Measurements from ENCODE around the gene SYTL5.

The SYTL5 gene

DNA sequence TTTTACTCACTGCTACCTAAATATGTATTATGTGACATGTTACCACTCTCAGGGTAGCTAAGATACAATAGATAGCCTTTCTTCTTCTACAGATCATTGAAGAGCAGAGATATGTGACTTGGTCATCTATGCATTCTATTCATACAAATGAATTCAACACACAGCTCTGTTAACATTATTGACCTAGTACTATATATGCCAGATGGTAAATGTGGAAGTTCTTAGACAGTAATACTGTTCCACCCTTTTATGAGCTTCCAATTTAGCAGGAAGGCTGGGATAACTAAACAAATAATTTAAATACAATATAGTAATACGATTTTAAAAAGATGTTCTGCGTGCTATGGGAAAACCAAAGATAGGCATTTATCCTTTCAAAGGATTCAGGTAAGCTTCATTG lies 76.0 kb downstream of the SYTL5 start:
- H2BK15ac ChIP-seq (ENCODE audit: low read depth, poor library complexity, severe bottlenecking), result no peak overlapping the region
- H3K23ac ChIP-seq (ENCODE audit: low read length in 2 of 2), result no peak overlapping the region
- no peak overlapping the region for H2AFZ ChIP-seq (ENCODE audit: low read depth, low read length)
- H2BK120ac ChIP-seq (ENCODE audit: low read depth, low read length), result no peak overlapping the region
- no peak for DNase-seq
- H3K18ac ChIP-seq (ENCODE audit: low read depth in 1 of 2, low read length in 2 of 2), result no peak overlapping the region
- no peaks in the 10 kb centered on the region for H3K4me1 ChIP-seq (ENCODE audit: control insufficient read depth, insufficient read depth, low read depth, low read length)
- no peak overlapping the region for H4K91ac ChIP-seq (ENCODE audit: low read length)
- no peak overlapping the region for H2BK12ac ChIP-seq (ENCODE audit: low read length in 2 of 2)
- no peaks in the 10 kb centered on the region for H3K9me3 ChIP-seq (ENCODE audit: control insufficient read depth, low read length)
- no peak overlapping the region for H2BK5ac ChIP-seq (ENCODE audit: low read depth, low read length, poor library complexity, severe bottlenecking)
- no peak overlapping the region for H4K8ac ChIP-seq (ENCODE audit: low read length)
- WGBS, result 93% methylated on average over 2 of the region's 2 CpGs
- no peak overlapping the region for H2AK5ac ChIP-seq (ENCODE audit: low read length, severe bottlenecking)
- H3K9ac ChIP-seq (ENCODE audit: low read length), result no peak overlapping the region
- H3K4ac ChIP-seq (ENCODE audit: low read depth in 1 of 2, low read length in 2 of 2), result no peak overlapping the region
- peaks cover 0 to 15% of the 10 kb centered on the region in 2 experiments for H3K27me3 ChIP-seq (ENCODE audit: control insufficient read depth in 1 of 2, insufficient read depth in 1 of 2, low read length in 2 of 2)
- no peak overlapping the region for H3K4me3 ChIP-seq (ENCODE audit: insufficient read depth in 1 of 2, low read depth in 1 of 2, low read length in 2 of 2)
- no peaks in the 10 kb centered on the region for H3K79me1 ChIP-seq (replicated peaks; ENCODE audit: low read length, poor library complexity, severe bottlenecking)
- H3K27ac ChIP-seq (ENCODE audit: low read length, poor library complexity, severe bottlenecking), result no peak overlapping the region
- no peak overlapping the region for H3K4me2 ChIP-seq (ENCODE audit: low read length, poor library complexity, severe bottlenecking)
- H3K14ac ChIP-seq (ENCODE audit: low read length in 2 of 2), result no peak overlapping the region
- no peaks in the 10 kb centered on the region for H3K36me3 ChIP-seq (ENCODE audit: control insufficient read depth in 1 of 2, insufficient read depth in 2 of 2, low read depth in 1 of 2, low read length in 2 of 2)

DNA sequence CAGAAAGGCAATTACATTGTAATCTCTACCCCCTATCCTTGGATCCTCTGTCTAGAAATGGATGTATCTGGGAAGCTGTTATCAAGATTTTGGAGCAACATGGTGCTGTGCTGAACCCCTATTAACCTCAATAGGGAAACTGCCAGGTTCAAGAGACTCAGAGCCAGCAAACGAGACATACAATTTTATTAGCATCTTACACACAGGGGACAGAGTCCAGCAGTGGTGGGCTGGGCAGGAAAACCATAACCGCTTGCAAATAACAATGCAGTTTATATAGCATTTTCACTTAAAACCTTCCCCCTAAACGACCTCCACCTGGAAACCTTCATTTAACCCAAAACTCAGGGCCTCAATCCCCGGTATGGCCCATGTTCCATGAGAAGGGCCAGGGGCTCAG lies 79.5 kb downstream of the SYTL5 start:
- Histone ChIP-seq H2BK12ac (ENCODE audit: low read length in 2 of 2) (no peak overlapping the region), H2AFZ (ENCODE audit: low read depth, low read length) (no peak overlapping the region), H3K4me1 (ENCODE audit: control insufficient read depth, insufficient read depth, low read depth, low read length) (no peaks in the 10 kb centered on the region), H2BK5ac (ENCODE audit: low read depth, low read length, poor library complexity, severe bottlenecking) (no peak overlapping the region), H3K23ac (ENCODE audit: low read length in 2 of 2) (no peak overlapping the region), H3K4ac (ENCODE audit: low read depth in 1 of 2, low read length in 2 of 2) (no peak overlapping the region), H3K4me3 (ENCODE audit: insufficient read depth in 1 of 2, low read depth in 1 of 2, low read length in 2 of 2) (no peak overlapping the region), H3K27ac (ENCODE audit: low read length, poor library complexity, severe bottlenecking) (no peak overlapping the region), H3K36me3 (ENCODE audit: control insufficient read depth in 1 of 2, insufficient read depth in 2 of 2, low read depth in 1 of 2, low read length in 2 of 2) (no peaks in the 10 kb centered on the region), H2BK120ac (ENCODE audit: low read depth, low read length) (no peak overlapping the region), H2BK15ac (ENCODE audit: low read depth, poor library complexity, severe bottlenecking) (no peak overlapping the region), H2AK5ac (ENCODE audit: low read length, severe bottlenecking) (no peak overlapping the region), H4K8ac (ENCODE audit: low read length) (no peak overlapping the region), H3K27me3 (ENCODE audit: control insufficient read depth in 1 of 2, insufficient read depth in 1 of 2, low read length in 2 of 2) (peaks cover 0 to 6% of the 10 kb centered on the region in 2 experiments), H3K18ac (ENCODE audit: low read depth in 1 of 2, low read length in 2 of 2) (no peak overlapping the region), H3K14ac (ENCODE audit: low read length in 2 of 2) (no peak overlapping the region), H4K91ac (ENCODE audit: low read length) (no peak overlapping the region), H3K9me3 (ENCODE audit: control insufficient read depth, low read length) (no peaks in the 10 kb centered on the region), H3K79me1 (replicated peaks; ENCODE audit: low read length, poor library complexity, severe bottlenecking) (no peaks in the 10 kb centered on the region), H3K9ac (ENCODE audit: low read length) (no peak overlapping the region), H3K4me2 (ENCODE audit: low read length, poor library complexity, severe bottlenecking) (no peak overlapping the region)
- no peak for DNase-seq
- 92% methylated on average over 3 of the region's 4 CpGs for WGBS

DNA sequence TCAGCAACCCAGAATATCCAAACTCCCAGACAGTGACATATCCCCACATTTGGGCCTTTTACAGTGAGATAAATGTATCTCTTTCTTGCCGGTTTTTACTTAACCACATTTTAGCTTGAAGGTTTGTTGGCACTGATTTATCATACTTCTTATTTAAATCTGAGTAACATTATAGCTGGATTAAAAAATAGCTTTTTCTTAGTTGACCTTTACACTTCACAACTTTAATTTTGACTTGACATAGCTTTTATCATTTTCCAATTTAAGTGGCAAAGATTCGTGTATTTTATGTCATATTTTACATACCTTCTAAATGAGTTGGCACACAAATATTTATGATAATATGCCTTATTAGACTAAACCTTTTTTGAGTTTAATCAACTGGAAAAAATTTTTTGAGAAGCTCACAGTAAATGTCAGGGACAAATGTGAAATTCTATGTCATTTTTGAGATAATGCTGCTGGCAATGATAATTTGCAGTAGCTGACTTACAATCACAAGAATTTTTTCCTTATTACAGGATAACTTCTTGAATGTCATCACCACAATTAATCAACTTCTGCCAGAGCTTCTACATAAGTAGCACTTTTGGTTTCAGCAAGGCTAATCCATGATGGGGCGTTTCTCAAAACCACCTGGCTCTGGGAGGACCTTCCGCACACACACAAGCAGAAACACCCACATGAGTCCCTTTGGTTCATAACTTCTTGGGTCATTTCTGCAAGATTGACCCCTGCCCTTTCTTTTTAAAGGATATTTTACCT lies 80.3 kb downstream of the SYTL5 start:
- Histone ChIP-seq H3K27ac (ENCODE audit: low read length, poor library complexity, severe bottlenecking) (no peak overlapping the region), H3K27me3 (ENCODE audit: control insufficient read depth in 1 of 2, insufficient read depth in 1 of 2, low read length in 2 of 2) (peaks cover 0 to 2% of the 10 kb centered on the region in 2 experiments), H2BK5ac (ENCODE audit: low read depth, low read length, poor library complexity, severe bottlenecking) (no peak overlapping the region), H2BK120ac (ENCODE audit: low read depth, low read length) (no peak overlapping the region), H3K18ac (ENCODE audit: low read depth in 1 of 2, low read length in 2 of 2) (no peak overlapping the region), H2BK12ac (ENCODE audit: low read length in 2 of 2) (no peak overlapping the region), H3K14ac (ENCODE audit: low read length in 2 of 2) (no peak overlapping the region), H2AK5ac (ENCODE audit: low read length, severe bottlenecking) (no peak overlapping the region), H3K4me1 (ENCODE audit: control insufficient read depth, insufficient read depth, low read depth, low read length) (no peaks in the 10 kb centered on the region), H3K4me2 (ENCODE audit: low read length, poor library complexity, severe bottlenecking) (no peak overlapping the region), H3K9me3 (ENCODE audit: control insufficient read depth, low read length) (no peaks in the 10 kb centered on the region), H4K8ac (ENCODE audit: low read length) (no peak overlapping the region), H3K23ac (ENCODE audit: low read length in 2 of 2) (no peak overlapping the region), H3K36me3 (ENCODE audit: control insufficient read depth in 1 of 2, insufficient read depth in 2 of 2, low read depth in 1 of 2, low read length in 2 of 2) (no peaks in the 10 kb centered on the region), H2AFZ (ENCODE audit: low read depth, low read length) (no peak overlapping the region), H2BK15ac (ENCODE audit: low read depth, poor library complexity, severe bottlenecking) (no peak overlapping the region), H3K9ac (ENCODE audit: low read length) (no peak overlapping the region), H3K4ac (ENCODE audit: low read depth in 1 of 2, low read length in 2 of 2) (no peak overlapping the region), H3K79me1 (replicated peaks; ENCODE audit: low read length, poor library complexity, severe bottlenecking) (no peaks in the 10 kb centered on the region), H4K91ac (ENCODE audit: low read length) (no peak overlapping the region), H3K4me3 (ENCODE audit: insufficient read depth in 1 of 2, low read depth in 1 of 2, low read length in 2 of 2) (no peak overlapping the region)
- WGBS, result 100% methylated on average over 1 of the region's 4 CpGs
- no peak for DNase-seq

DNA sequence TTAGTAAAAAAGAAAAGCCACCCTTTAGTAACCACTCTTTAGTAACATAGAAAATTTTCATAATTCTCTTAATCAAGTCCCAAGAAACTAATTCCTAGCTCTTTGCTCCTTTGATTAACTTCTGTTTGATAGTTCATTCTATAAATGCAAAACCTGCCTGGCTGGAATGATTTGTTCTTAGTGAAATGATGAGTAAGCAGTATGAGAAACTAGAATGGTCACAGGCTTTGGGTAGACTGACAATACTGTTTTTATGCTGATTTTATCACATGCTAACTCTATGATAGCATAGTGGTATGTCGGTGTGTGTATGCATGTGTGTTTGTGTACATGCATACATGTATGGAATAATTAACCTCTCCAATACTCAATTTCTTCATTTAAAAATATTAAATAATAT lies 81.2 kb downstream of the SYTL5 start:
- no peak overlapping the region for H3K9ac ChIP-seq (ENCODE audit: low read length)
- no peak overlapping the region for H4K8ac ChIP-seq (ENCODE audit: low read length)
- no peak overlapping the region for H3K14ac ChIP-seq (ENCODE audit: low read length in 2 of 2)
- no peak overlapping the region for H3K4me2 ChIP-seq (ENCODE audit: low read length, poor library complexity, severe bottlenecking)
- WGBS, result no CpG with 5 or more reads among the region's 1 CpG
- no peaks in the 10 kb centered on the region for H3K4me1 ChIP-seq (ENCODE audit: control insufficient read depth, insufficient read depth, low read depth, low read length)
- H2BK15ac ChIP-seq (ENCODE audit: low read depth, poor library complexity, severe bottlenecking), result no peak overlapping the region
- no peak overlapping the region for H2AK5ac ChIP-seq (ENCODE audit: low read length, severe bottlenecking)
- H3K9me3 ChIP-seq (ENCODE audit: control insufficient read depth, low read length), result no peaks in the 10 kb centered on the region
- no peak for DNase-seq
- no peak overlapping the region for H3K4me3 ChIP-seq (ENCODE audit: insufficient read depth in 1 of 2, low read depth in 1 of 2, low read length in 2 of 2)
- H2AFZ ChIP-seq (ENCODE audit: low read depth, low read length), result no peak overlapping the region
- H3K36me3 ChIP-seq (ENCODE audit: control insufficient read depth in 1 of 2, insufficient read depth in 2 of 2, low read depth in 1 of 2, low read length in 2 of 2), result peaks cover 0 to 4% of the 10 kb centered on the region in 2 experiments
- no peak overlapping the region for H2BK12ac ChIP-seq (ENCODE audit: low read length in 2 of 2)
- H3K4ac ChIP-seq (ENCODE audit: low read depth in 1 of 2, low read length in 2 of 2), result no peak overlapping the region
- H4K91ac ChIP-seq (ENCODE audit: low read length), result no peak overlapping the region
- no peak overlapping the region for H3K18ac ChIP-seq (ENCODE audit: low read depth in 1 of 2, low read length in 2 of 2)
- no peaks in the 10 kb centered on the region for H3K79me1 ChIP-seq (replicated peaks; ENCODE audit: low read length, poor library complexity, severe bottlenecking)
- no peak overlapping the region for H2BK5ac ChIP-seq (ENCODE audit: low read depth, low read length, poor library complexity, severe bottlenecking)
- no peak overlapping the region for H3K23ac ChIP-seq (ENCODE audit: low read length in 2 of 2)
- no peak overlapping the region for H2BK120ac ChIP-seq (ENCODE audit: low read depth, low read length)
- H3K27me3 ChIP-seq (ENCODE audit: control insufficient read depth in 1 of 2, insufficient read depth in 1 of 2, low read length in 2 of 2), result peaks cover 0 to 4% of the 10 kb centered on the region in 2 experiments
- no peak overlapping the region for H3K27ac ChIP-seq (ENCODE audit: low read length, poor library complexity, severe bottlenecking)

All from mesenchymal stem cell (in vitro differentiated cells and primary cell).